Thymus (tissue), 11 donors: ENCODE measurements around the gene DDT. TPM values are rescaled to one million over a fixed set of nuclear protein-coding genes. Genes with fewer than 3 reads are reported as not detected.
"Not testable (repeated sequence)": the region's sequence is repeated elsewhere in the genome, so short reads cannot be mapped to it uniquely, and the experiment has no call there.

ENCODE experiments used
- DNase-seq, 9 donors: peaks; one replicate each; pipeline ENCODE4 v3.0.0-alpha.2; 2013; ENCODE audit warnings: low spot score in 9 of 9, low read depth in 6 of 9, missing footprints in 1 of 9
- H3K27ac ChIP-seq, 2 donors: one replicate each; pipeline ENCODE4 v1.5.1; 2013; ENCODE audit warnings: control low read depth in 1 of 2, low read depth in 1 of 2, low read length in 1 of 2, mild to moderate bottlenecking in 1 of 2, moderate library complexity in 1 of 2
- H3K27me3 ChIP-seq, 2 donors: one replicate each; pipeline ENCODE4 v1.5.1; 2013; ENCODE audit warnings: low read length in 1 of 2; ENCODE audit not compliant: control insufficient read depth in 2 of 2, insufficient read depth in 1 of 2
- H3K36me3 ChIP-seq, 2 donors: one replicate each; pipeline ENCODE4 v1.5.1; 2013; ENCODE audit warnings: low read length in 1 of 2, mild to moderate bottlenecking in 1 of 2, moderate library complexity in 1 of 2; ENCODE audit not compliant: control insufficient read depth in 2 of 2, insufficient read depth in 2 of 2
- H3K4me1 ChIP-seq, 2 donors: one replicate each; pipeline ENCODE4 v1.5.1; 2013; ENCODE audit warnings: low read length in 2 of 2; ENCODE audit not compliant: control insufficient read depth in 2 of 2, insufficient read depth in 2 of 2
- H3K4me3 ChIP-seq, 2 donors: one replicate each; pipeline ENCODE4 v1.5.1; 2013; ENCODE audit warnings: low read length in 2 of 2, control low read depth in 1 of 2, mild to moderate bottlenecking in 1 of 2
- H3K9me3 ChIP-seq, 2 donors: one replicate each; pipeline ENCODE4 v1.5.1; 2013; ENCODE audit warnings: low read length in 1 of 2, mild to moderate bottlenecking in 1 of 2; ENCODE audit not compliant: control insufficient read depth in 2 of 2, insufficient read depth in 1 of 2
- WGBS: extraction: QIAGEN DNeasy Blood & Tissue Kit; methylation state at CpG from one replicate; pipeline ENCODE4 v1.1.7; 2013; 5-methylcytosine and 5-hydroxymethylcytosine counted together
- polyA plus RNA-seq: library from polyadenylated mRNA; stranded (reverse); fragments of 200-250 nt; gene quantifications from one replicate; pipeline ENCODE4 v1.2.3, GENCODE V29; 2013
- total RNA-seq: library from RNA; stranded (reverse); fragments of 120-200 nt; gene quantifications from one replicate; pipeline ENCODE4 v1.2.4, GENCODE V29; 2013
- donor health status: healthy.

DDT gene
- total and polyA plus RNA-seq, 2 donors = 95.7 to 111 TPM

DNA sequence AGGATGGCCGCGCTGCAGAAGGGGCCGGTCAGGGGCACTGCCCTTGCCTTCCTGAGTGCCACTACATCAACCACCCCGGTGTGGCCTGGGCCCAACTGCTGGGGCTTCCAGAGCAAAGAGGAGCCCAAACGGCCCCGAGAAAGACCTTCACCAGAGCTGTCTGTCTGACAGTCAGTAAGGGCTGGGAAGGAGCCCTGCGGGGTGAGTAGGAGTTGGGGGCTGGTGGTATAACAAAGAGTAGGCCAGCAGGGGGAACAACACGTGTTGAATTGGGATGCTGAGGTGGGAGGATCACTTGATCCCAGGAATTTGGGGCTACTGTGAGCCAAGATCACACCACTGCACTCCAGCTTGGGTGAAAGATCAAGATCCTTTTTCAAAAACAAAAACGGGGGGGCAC, 27.1 kb upstream of the DDT start:
- Histone ChIP-seq H3K4me1 (no peaks in the 10 kb centered on the region), H3K27ac (no peak overlapping the region), H3K36me3 (no peaks in the 10 kb centered on the region), H3K27me3 (peaks cover 0 to 2% of the 10 kb centered on the region in 2 donors), H3K4me3 (no peak overlapping the region), H3K9me3 (no peaks in the 10 kb centered on the region)
- no peak for DNase-seq
- WGBS = 89% methylated on average over 9 of the region's 9 CpGs

DNA sequence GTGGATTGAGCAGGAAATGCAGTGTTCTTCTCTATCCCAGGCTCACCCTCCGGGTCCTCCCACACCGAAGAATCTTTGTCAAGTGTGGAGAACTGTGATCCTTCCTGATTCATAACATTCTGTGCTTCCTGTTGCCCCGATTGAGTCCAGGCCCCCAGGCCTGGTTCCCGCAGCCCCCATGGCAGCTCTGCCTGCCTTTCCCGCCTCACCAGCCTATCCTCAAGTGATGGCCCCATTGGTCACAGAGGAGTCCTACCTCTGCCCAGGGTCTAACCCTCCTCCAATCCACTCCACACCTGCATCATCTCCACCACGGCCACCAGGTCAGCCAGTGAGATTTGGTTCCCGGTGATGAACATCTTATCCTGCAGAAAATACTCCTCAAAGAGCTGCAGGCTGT, 25.5 kb upstream of the DDT start:
- not testable (repeated sequence) for H3K36me3 ChIP-seq, H3K4me3 ChIP-seq, DNase-seq, H3K4me1 ChIP-seq, H3K9me3 ChIP-seq, H3K27me3 ChIP-seq, H3K27ac ChIP-seq
- WGBS = 93% methylated on average over 7 of the region's 7 CpGs

DNA sequence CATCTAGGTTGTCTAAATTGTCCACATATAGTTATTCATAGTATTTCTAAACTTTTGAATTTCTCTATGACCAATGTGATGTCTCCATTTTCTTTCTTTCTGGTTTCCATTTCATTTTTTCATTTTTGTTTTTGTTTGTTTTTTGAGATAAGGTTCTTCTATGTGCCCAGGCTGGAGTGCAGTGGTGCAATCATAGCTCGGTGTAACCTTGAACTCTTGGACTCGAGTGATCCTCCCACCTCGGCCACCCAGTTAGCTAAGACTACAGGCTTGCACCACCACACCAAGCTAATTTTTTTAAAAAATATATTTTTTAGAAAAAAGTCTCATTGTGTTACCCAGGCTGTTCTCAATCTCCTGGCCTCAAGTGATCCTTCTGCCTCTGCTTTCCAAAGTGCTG, 22.9 kb upstream of the DDT start:
- H3K4me3 ChIP-seq = no peak overlapping the region
- no peak overlapping the region for H3K27ac ChIP-seq
- 98% methylated on average over 3 of the region's 3 CpGs for WGBS
- no peaks in the 10 kb centered on the region for H3K9me3 ChIP-seq
- no peaks in the 10 kb centered on the region for H3K4me1 ChIP-seq
- peaks cover 0 to 2% of the 10 kb centered on the region in 2 donors for H3K27me3 ChIP-seq
- DNase-seq = no peak
- H3K36me3 ChIP-seq = no peaks in the 10 kb centered on the region

DNA sequence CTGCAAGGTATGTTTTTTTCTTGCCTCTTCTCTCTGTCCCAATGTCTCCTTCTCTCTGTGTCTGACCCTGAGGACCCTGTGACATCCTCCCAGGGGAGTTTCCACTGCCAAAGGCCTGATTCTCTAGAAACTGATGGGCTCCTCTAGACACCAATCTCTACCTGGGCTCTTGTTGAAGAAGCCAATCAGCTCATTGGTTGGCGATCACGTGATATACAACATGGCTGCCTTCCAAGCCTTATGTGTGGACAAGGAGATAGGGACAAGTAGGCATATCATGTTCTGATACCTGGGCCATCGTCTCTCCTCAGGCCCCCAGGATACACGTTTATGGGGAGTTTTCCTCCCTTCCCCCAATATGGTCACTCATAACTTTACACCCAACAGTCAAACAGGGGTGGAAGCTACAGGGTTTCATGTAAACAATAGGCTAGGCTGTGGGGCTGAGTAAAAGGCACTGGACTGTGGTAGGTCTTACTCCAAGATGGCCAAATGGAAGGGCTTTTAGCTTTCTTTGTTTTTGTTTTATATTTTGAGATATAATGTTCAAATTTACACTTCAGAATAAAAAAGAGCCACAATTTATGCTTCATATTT, 19.4 kb upstream of the DDT start:
- not testable (repeated sequence) for H3K36me3 ChIP-seq, H3K4me3 ChIP-seq, DNase-seq, H3K4me1 ChIP-seq, H3K27me3 ChIP-seq, H3K27ac ChIP-seq, H3K9me3 ChIP-seq
- 96% methylated on average over 4 of the region's 4 CpGs for WGBS

DNA sequence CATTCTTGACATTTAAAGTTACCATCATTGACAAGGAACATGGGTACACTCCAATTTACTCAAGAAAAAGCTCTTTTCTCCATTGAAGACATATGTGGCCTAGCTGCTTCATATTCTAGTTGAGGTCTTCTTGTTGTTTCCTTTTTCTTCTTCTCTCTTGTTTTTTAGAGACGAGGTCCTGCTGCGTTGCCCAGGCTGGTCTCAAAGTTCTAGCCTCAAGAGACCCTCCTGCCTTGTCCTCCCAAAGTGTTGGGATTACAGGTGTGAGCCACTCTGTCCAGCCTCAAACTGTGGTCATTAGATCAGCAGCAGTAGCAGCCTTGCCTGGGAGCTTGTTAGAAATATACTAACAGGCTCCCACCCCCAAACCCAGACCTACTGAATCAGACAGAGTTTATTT, 18.8 kb upstream of the DDT start:
- H3K27ac ChIP-seq, H3K27me3 ChIP-seq, H3K4me1 ChIP-seq, H3K9me3 ChIP-seq, DNase-seq, H3K36me3 ChIP-seq, H3K4me3 ChIP-seq: not testable (repeated sequence)
- WGBS = 85% methylated on average over 2 of the region's 2 CpGs

DNA sequence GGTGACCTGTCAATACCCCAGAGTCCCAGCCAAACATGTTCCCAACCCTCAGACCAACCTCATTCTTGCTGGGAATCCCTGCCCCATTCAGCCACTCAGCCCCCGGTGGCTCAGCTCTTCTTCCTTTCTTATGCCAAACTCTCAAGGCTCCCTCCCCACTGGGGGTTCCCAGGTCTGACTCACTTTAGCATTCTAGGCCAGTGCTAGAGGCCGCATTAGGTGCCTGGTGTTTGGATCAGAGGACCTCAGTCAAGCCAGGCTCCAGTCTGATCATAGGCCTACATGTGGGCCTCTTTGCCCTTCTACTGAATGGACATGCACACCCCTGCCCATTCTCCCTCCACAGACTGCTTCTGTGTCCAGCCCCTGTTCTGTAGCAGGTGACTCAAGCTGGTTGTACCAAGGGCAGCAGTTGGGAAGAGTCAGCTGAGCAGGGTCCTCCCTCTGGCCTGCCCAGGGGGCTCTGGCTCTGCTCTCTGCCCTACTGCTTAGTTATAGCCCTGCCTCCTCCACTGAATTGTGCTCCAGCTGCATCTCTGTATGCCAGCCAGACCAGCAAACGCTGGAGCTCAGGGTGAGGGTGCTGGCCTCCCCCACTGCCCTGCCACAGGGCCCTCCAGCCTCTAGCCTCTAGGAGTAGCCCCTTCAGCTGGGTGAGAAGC, 15.5 kb upstream of the DDT start:
- not testable (repeated sequence) for H3K36me3 ChIP-seq, H3K27ac ChIP-seq, H3K4me1 ChIP-seq, DNase-seq, H3K4me3 ChIP-seq, H3K27me3 ChIP-seq, H3K9me3 ChIP-seq
- WGBS = 91% methylated on average over 2 of the region's 3 CpGs

DNA sequence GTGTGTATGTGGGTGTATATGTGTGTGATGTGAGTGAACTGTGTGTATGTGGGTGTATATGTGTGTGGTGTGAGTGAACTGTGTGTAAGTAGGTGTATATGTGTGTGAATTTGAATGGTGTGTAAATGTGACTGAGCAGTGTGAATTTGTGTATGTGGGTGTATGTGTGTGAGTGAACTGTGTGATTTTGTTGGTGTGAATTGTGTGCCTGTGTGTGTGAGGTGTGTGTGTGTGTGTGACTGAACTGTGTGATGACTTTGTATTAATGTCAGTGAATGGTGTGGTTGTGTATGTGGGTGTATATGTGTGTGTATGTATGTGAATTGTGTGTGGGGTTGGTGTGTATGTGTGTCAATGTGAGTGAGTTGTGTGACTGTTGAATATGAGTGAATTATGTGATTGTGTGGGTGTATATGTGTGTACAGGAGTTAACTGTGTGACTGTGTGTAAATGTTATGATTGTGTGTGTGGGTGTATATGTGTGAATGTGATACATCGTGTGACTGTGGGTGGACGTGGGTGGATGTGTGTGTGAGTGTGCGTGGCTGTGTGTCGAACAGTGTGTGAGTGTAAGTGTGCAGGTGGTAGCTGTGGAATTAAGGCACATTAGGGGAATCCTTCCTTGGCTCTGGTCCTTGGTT, 12.4 kb upstream of the DDT start:
- H3K27me3 ChIP-seq, H3K4me1 ChIP-seq, H3K27ac ChIP-seq, H3K4me3 ChIP-seq, DNase-seq, H3K9me3 ChIP-seq, H3K36me3 ChIP-seq: not testable (repeated sequence)
- WGBS = 80% methylated on average over 4 of the region's 4 CpGs

DNA sequence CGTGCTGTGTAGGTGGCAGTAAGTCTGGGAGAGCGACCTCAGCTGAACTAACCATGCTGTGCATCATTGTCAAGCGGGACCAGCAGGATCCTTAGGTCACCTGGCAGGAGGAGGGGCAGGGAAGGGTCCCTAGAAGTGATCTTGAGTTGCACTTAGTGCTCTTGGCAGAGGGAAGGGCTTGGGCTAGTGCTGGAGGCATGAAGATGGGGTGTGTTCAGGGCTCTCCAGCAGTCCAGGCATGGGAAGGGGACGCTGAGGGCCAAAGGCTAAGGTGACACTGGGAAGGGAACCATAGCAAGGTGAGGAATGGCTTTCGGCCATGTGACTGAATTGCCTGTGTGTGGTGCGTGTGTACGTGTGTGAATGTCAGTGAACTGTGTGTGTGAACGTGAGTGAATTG, 11.8 kb upstream of the DDT start:
- H3K27me3 ChIP-seq, DNase-seq, H3K4me3 ChIP-seq, H3K27ac ChIP-seq, H3K36me3 ChIP-seq, H3K9me3 ChIP-seq, H3K4me1 ChIP-seq: not testable (repeated sequence)
- WGBS = 95% methylated on average over 8 of the region's 8 CpGs

DNA sequence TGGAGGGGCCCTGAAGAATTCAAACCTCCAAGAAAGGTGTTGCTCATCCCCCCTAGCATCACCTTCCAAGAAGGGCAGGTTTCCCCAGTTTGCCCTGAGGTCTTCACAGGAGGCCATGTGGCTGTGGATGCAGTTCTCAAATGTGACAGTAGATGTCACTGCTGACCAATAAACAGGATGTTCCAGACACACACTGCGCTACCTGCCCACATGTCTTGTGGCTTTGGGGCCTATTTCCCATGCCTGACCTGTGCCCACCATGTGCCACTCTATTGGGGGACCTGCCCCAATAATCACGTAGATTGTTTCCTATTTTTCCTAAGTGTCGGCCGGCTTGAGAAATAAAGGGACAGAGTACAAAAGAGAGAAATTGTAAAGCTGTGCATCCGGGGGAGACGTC, 10.2 kb upstream of the DDT start:
- Histone ChIP-seq H3K4me3 (no peak overlapping the region), H3K4me1 (no peaks in the 10 kb centered on the region), H3K9me3 (no peaks in the 10 kb centered on the region), H3K36me3 (no peaks in the 10 kb centered on the region), H3K27ac (no peak overlapping the region), H3K27me3 (peaks cover 0 to 3% of the 10 kb centered on the region in 2 donors)
- DNase-seq = peak in 4 of 9 donors; percentile 15 to 64 (median 50)
- WGBS = 53% methylated on average over 6 of the region's 6 CpGs
